Measurements from ENCODE around the gene ATOX1. TPM values are rescaled to one million over a fixed set of nuclear protein-coding genes. Genes with fewer than 3 reads are reported as not detected.

Gene ATOX1
- total RNA-seq, 1 donor from 2014 or later: 179 TPM

DNA sequence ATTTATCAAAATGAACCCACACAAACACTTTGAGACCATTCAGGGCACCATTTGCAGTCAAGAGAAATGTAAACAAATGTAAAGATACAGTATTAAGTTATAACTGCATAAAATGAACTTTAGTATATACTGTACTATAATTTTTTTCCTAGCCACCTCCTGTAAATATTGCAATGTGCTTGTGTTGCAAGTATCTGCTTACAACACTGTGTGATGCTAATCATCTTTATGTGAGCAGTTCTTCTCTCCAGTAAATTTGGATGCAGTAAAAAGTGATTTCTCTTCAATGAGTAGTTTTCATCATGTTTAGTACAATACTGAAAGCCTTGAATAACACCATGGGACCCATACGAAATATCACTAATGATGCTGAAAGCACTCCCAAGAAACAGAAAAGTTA, 22.8 kb upstream of the ATOX1 start:
- H3K27me3 ChIP-seq: no peaks in the 10 kb centered on the region
- H3K4me1 ChIP-seq: peaks cover 0 to 38% of the 10 kb centered on the region in 2 donors
- DNase-seq (ENCODE audit: low spot score in 2 of 2): no peak
- H3K36me3 ChIP-seq: no peaks in the 10 kb centered on the region
- H3K4me3 ChIP-seq: no peak overlapping the region
- H3K27ac ChIP-seq: no peak overlapping the region
- intact Hi-C loops (cut with DNase I): no loop called here
- TF ChIP-seq, protein P1, sequence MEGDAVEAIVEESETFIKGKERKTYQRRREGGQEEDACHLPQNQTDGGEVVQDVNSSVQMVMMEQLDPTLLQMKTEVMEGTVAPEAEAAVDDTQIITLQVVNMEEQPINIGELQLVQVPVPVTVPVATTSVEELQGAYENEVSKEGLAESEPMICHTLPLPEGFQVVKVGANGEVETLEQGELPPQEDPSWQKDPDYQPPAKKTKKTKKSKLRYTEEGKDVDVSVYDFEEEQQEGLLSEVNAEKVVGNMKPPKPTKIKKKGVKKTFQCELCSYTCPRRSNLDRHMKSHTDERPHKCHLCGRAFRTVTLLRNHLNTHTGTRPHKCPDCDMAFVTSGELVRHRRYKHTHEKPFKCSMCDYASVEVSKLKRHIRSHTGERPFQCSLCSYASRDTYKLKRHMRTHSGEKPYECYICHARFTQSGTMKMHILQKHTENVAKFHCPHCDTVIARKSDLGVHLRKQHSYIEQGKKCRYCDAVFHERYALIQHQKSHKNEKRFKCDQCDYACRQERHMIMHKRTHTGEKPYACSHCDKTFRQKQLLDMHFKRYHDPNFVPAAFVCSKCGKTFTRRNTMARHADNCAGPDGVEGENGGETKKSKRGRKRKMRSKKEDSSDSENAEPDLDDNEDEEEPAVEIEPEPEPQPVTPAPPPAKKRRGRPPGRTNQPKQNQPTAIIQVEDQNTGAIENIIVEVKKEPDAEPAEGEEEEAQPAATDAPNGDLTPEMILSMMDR (IDR thresholded peaks at IDR 0.05): no peak
- H3K9me3 ChIP-seq: no peaks in the 10 kb centered on the region

DNA sequence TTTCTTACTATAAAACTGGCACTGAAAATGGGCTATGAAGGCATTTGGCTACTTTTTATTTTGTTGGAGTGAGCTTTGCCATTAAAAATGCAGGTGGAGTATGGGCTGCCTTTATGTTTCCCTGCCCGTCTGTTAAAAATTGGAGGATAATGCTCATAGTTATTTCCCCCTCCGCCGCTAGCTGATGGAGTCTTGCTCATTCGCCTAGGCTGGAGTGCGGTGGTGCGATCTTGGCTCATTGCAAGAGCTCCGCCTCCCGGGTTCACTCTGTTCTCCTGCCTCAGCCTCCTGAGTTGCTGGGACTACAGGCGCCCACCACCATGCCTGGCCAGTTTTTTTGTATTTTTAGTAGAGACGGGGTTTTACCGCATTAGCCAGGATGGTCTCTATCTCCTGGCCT, 21.9 kb upstream of the ATOX1 start:
- no peaks in the 10 kb centered on the region for H3K36me3 ChIP-seq
- H3K27ac ChIP-seq: no peak overlapping the region
- H3K4me1 ChIP-seq: peaks cover 0 to 44% of the 10 kb centered on the region in 2 donors
- DNase-seq (ENCODE audit: low spot score in 2 of 2): no peak
- H3K9me3 ChIP-seq: no peaks in the 10 kb centered on the region
- no peak overlapping the region for H3K4me3 ChIP-seq
- TF ChIP-seq, protein P1 (IDR thresholded peaks at IDR 0.05): no peak
- intact Hi-C loops (cut with DNase I): no loop called here
- no peaks in the 10 kb centered on the region for H3K27me3 ChIP-seq

DNA sequence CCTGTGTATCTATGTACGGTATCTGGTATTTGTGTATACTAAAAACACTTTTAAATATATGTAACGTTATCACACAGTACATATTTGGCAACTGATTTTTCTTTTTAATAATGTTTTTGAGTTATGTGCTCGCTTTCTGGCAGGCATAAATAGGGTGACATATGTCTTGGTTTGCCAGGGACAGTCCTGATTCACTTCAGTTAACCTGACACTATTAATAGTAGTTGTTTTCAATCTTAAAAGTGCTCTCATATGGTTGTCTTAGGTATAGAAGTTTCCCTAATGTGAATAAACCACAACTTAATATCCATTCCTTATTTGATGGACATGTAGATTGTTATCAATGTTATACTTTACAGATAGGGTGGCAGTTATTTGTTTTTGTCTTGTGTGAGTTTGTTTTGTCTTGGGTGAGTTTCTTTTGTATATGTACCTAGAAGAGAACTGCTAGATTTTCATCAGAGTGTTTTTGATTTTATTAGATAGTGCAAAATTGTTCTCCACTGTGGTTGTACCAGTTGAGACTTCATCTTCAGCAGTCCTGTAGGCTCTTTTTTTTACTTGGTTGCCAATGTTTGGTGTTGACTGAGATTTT, 21.2 kb upstream of the ATOX1 start:
- Histone ChIP-seq H3K4me3 (no peak overlapping the region), H3K9me3 (no peaks in the 10 kb centered on the region), H3K27me3 (no peaks in the 10 kb centered on the region), H3K36me3 (no peaks in the 10 kb centered on the region), H3K4me1 (peaks cover 3 to 51% of the 10 kb centered on the region in 2 donors), H3K27ac (no peak overlapping the region)
- DNase-seq (ENCODE audit: low spot score in 2 of 2): no peak
- TF ChIP-seq, protein P1 (IDR thresholded peaks at IDR 0.05): no peak
- intact Hi-C loops (cut with DNase I): loop anchor here (10.0 kb wide), 1 partner anchor 495 kb away; no protein-coding TSS in a partner anchor

DNA sequence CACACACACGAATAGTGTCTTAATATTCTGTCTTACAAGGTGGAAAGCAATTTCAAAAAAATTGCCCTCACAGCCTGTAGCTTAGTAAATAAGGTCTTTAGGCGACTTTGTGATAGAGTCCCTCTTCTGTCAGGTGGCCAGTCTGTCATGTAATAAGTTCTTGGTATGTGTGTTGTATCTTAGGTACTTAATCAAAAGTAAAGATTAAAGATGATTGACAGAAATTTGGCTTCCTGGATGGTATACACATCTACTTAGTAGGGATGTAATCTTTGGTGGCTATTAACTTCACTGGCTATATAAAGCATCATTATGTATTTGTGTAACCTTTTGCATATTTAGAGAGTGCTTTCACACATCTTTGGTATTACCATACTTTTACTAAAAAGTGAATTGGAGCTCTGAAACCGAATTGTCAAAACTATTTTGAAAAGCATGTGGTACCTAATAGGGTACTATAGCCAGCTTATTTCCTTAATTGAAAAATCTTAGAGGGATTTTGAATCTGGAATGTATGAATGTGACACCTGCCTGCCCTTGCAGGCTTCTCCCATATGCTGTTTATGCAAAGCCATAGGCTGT, 16.7 kb upstream of the ATOX1 start:
- H3K27ac ChIP-seq: peak overlapping the region; percentile 90 to 92
- no peak for DNase-seq (ENCODE audit: low spot score in 2 of 2)
- H3K4me3 ChIP-seq: peak overlapping the region in 1 of 2 donors; percentile 89
- peaks cover 7 to 49% of the 10 kb centered on the region in 2 donors for H3K4me1 ChIP-seq
- no peaks in the 10 kb centered on the region for H3K36me3 ChIP-seq
- intact Hi-C loops (cut with DNase I): loop anchor here (10.0 kb wide), 1 partner anchor 500 kb away; no protein-coding TSS in a partner anchor
- no peaks in the 10 kb centered on the region for H3K27me3 ChIP-seq
- TF ChIP-seq, protein P1 (IDR thresholded peaks at IDR 0.05): no peak
- H3K9me3 ChIP-seq: no peaks in the 10 kb centered on the region

DNA sequence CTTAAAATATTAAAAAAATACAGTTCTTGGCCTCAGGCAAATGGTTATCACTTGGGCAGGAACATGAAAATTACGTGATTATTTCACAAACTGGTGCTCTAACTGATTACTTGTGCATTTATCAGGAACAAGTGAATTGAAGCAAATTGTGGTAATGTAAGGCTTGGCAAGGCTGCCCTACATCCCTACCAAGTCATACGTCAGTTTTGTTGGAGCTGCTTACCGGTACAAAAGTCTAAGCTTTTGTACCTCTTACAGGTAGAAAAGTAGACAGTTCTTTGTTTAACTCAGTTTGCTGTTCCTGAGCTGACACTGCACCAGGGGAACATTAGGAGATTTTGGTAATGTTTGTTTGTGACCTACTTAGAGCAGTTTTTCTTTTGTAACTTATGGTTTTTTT, 15.5 kb upstream of the ATOX1 start:
- no peaks in the 10 kb centered on the region for H3K27me3 ChIP-seq
- H3K27ac ChIP-seq: peak overlapping the region; percentile 90 to 92
- TF ChIP-seq, protein P1 (IDR thresholded peaks at IDR 0.05): no peak
- no peaks in the 10 kb centered on the region for H3K36me3 ChIP-seq
- intact Hi-C loops (cut with DNase I): loop anchor here (10.0 kb wide), 1 partner anchor 501 kb away; no protein-coding TSS in a partner anchor
- peak overlapping the region; percentile 89 to 92 for H3K4me3 ChIP-seq
- no peaks in the 10 kb centered on the region for H3K9me3 ChIP-seq
- peaks cover 9 to 47% of the 10 kb centered on the region in 2 donors for H3K4me1 ChIP-seq
- no peak for DNase-seq (ENCODE audit: low spot score in 2 of 2)

Measured in ascending aorta (tissue), 2 donors.